ENCODE results near the gene ADAMTSL5.

GRCh38 chr19:1520203-1520780 is 7.5 kb upstream of the ADAMTSL5 start:
- TF ChIP-seq ZFP30 (CRISPR knock-in tag; IDR thresholded peaks at IDR 0.05): no peak
- TF ChIP-seq SNAI2 (CRISPR knock-in tag; IDR thresholded peaks at IDR 0.05): no peak
- no peak for TF ChIP-seq TOX (CRISPR knock-in tag; IDR thresholded peaks at IDR 0.05; ENCODE audit: borderline replicate concordance)
- no peak for TF ChIP-seq ZNF565 (CRISPR knock-in tag; conservative IDR thresholded peaks at IDR 0.05; ENCODE audit: low read depth)
- TF ChIP-seq CREB5 (CRISPR knock-in tag; IDR thresholded peaks at IDR 0.05; ENCODE audit: low read depth): no peak
